PFSK-1 (cell line): ENCODE results near the gene HUS1. TPM values are rescaled to one million over a fixed set of nuclear protein-coding genes. Genes with fewer than 3 reads are reported as not detected.

Experiments
- FOXP2 ChIP-seq: optimal IDR thresholded peaks from 2 replicates; pipeline ENCODE3; 2011; ENCODE audit warnings: borderline replicate concordance, control low read depth, inconsistent platforms; ENCODE audit not compliant: insufficient read depth; ENCODE audit errors: extremely low read length, extremely low read depth
- POLR2AphosphoS5 ChIP-seq: IDR thresholded peaks from 2 replicates; pipeline ENCODE4 v1.6.1; 2012; ENCODE audit warnings: low read depth, mild to moderate bottlenecking, control low read depth, low read length, moderate library complexity
- REST ChIP-seq, 2 experiments: IDR thresholded peaks; 2 replicates each; pipeline versions ENCODE4 v1.6.1 to v1.8.0; 2011 to 2012; ENCODE audit warnings: low read depth in 2 of 2, low read length in 2 of 2, control low read depth in 1 of 2, inconsistent platforms in 1 of 2, mild to moderate bottlenecking in 1 of 2, moderate library complexity in 1 of 2; ENCODE audit not compliant: insufficient read depth in 1 of 2
- SIN3A ChIP-seq: IDR thresholded peaks from 2 replicates; pipeline ENCODE4 v1.6.1; 2012; ENCODE audit warnings: mild to moderate bottlenecking, low read length, moderate library complexity, borderline replicate concordance; ENCODE audit not compliant: insufficient read depth
- TAF1 ChIP-seq: IDR thresholded peaks from 2 replicates; pipeline ENCODE4 v1.6.1; 2012; ENCODE audit warnings: low read length, control low read depth, borderline replicate concordance; ENCODE audit not compliant: insufficient read depth
- polyA plus RNA-seq: library from polyadenylated mRNA; unstranded; fragments of >200 nt; gene quantifications from one replicate; pipeline ENCODE4 v1.2.1, GENCODE V29; 2012; ENCODE audit warnings: low read depth, missing spikeins; ENCODE audit not compliant: insufficient read length

Gene HUS1
- 15.0 TPM for polyA plus RNA-seq

GRCh38 chr7:47979145-47979831, at the start of gene HUS1:
Gene HUS1, minus strand, starts transcription at chr7:47979615. Its CDS starts 96 bp downstream, at chr7:47979519.
- TF ChIP-seq POLR2AphosphoS5 (peak; percentile 97), TAF1 (peak; percentile 89), FOXP2 (peak; percentile 89), SIN3A (0 out of 2 replicates have a peak, but pooled peaks have one; percentile 78), REST (IDR thresholded peaks at IDR 0.05; ENCODE audit: insufficient read depth in 1 of 2, low read depth in 2 of 2, low read length in 2 of 2) (peak in 1 of 2 experiments; percentile 69; a peak in 1 of 4 replicates)

DNA sequence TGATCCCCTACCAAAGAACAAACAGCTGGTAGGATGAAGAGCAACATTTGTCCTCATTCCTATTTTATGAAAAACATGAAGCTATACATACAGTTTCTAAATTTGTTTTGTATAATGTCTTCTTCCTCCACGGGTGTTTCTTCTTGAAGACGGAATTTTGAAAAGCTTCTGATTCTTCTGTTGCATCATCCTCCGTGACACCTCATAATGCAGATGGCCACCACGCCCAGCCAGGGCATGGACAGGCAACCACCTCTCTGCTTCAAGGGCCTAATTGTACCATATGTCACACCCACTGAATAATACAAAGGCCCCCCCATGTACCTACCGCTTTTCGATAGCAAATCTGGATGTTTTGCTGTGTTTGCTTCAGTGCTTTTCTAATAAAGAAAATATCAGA, 49.5 kb upstream of the HUS1 start, which contains the start of gene SUN3:
Gene SUN3 (minus strand): TSS at position 170 of the 400 bp plus-strand sequence. CDS start 169 bp downstream, at position 1.
- TF ChIP-seq REST (IDR thresholded peaks at IDR 0.05; ENCODE audit: insufficient read depth in 1 of 2, low read depth in 2 of 2, low read length in 2 of 2) = no peak
- TF ChIP-seq FOXP2 = no peak
- TF ChIP-seq POLR2AphosphoS5 = no peak
- no peak for TF ChIP-seq TAF1
- TF ChIP-seq SIN3A = no peak

GRCh38 chr7:48025624-48026023, 46.2 kb upstream of the HUS1 start:
- no peak for TF ChIP-seq SIN3A
- no peak for TF ChIP-seq REST (IDR thresholded peaks at IDR 0.05; ENCODE audit: insufficient read depth in 1 of 2, low read depth in 2 of 2, low read length in 2 of 2)
- TF ChIP-seq POLR2AphosphoS5 = no peak
- TF ChIP-seq FOXP2 = no peak
- TF ChIP-seq TAF1 = no peak

DNA sequence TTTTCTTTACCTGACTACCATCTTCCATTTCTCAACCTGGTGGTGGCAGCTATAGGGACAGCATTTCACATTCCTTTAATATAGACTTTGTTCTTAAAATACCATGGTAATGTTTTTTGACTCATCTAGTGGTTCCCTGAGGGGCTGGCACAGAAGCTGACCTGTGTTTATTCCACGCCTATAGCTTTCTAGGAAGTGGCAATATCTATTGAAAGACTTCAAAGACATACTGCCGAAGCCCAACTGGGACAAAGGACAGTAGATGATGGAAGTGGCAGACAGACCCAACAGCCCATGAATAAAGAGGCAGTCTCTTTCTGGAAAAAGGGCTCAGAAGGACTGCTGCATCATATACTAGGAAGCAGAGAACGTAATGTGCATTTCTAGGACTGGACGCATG, 38.3 kb upstream of the HUS1 start:
- TF ChIP-seq TAF1 = no peak
- no peak for TF ChIP-seq SIN3A
- TF ChIP-seq POLR2AphosphoS5 = no peak
- TF ChIP-seq REST (IDR thresholded peaks at IDR 0.05; ENCODE audit: insufficient read depth in 1 of 2, low read depth in 2 of 2, low read length in 2 of 2) = no peak
